ENCODE measurements around the gene DCP2. TPM values are rescaled to one million over a fixed set of nuclear protein-coding genes. Genes with fewer than 3 reads are reported as not detected.

DCP2 gene
- total RNA-seq, result 24.8 and 33.9 TPM in 2 replicates

DNA sequence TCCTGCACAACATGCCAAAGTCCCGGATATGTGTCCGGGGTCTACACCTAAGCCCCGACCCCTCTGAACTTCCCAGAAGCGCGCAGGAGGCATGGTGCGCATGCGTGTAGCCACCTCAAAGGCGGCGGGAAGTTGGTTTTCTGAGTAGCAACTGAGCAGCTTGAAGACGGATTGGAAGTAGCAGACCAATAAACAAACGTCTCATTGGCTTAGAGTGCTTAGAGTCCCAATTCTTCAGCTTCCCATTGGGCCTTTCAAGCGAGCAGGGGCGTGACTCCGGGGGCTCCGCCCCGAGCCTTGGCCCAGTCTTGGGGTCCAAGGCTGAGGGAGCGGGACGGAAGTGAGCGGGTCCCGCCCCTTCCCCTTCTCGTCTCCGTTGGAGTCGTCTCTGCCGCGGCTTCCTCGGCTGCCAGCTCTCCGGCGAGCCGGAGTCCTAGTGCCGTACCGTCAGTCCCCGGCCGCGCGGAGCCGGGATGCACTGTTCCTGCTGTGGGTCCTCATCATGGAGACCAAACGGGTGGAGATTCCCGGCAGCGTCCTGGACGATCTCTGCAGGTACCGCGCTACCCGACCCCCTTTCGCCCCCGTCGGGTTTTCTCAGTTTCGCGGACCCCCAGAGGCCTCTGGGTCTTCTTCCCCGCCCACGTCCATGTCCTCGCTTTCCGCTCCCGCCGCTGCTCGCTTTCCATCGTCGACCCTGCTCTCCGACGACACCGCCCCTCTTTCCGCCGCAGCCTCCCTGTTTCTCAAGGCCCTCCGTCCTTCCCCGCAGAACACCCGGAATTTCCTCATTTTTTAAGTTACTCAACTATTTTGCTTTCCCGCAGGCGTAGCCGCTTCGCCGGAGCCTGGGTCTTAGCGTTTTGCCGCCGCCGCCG, at the start of gene DCP2:
Gene DCP2, plus strand, starts transcription at position 367 of the 878 bp plus-strand sequence. Its CDS starts 136 bp downstream, at position 503.

Other genes starting within 250 kb of the DCP2 start
- gene APC, start 238.9 kb upstream of the DCP2 start, total RNA-seq, result 46.7 and 52.9 TPM in 2 replicates
- 74.2 and 75.1 TPM in 2 replicates for gene SRP19, start 115.5 kb upstream of the DCP2 start, total RNA-seq
- 48.1 and 62.2 TPM in 2 replicates for gene REEP5, start 54.6 kb upstream of the DCP2 start, total RNA-seq

All from endothelial cell of coronary artery (primary cell).